Measurements from ENCODE around the gene ZNF181.
A peak's percentile ranks its signal among the peaks of the same experiment; 100 is the strongest.

ZNF181 gene

GRCh38 chr19:34757441-34757840 lies 23.4 kb downstream of the ZNF181 start:
- Histone ChIP-seq H3K4me3 (ENCODE audit: insufficient read length, low read depth) (no peak overlapping the region), H3K9me3 (ENCODE audit: insufficient read depth, low read length) (peaks cover 98% of the 10 kb centered on the region), H3K36me3 (ENCODE audit: insufficient read depth, insufficient read length, low read length) (no peaks in the 10 kb centered on the region), H3K4me1 (ENCODE audit: insufficient read depth, insufficient read length) (no peaks in the 10 kb centered on the region), H3K9ac (ENCODE audit: insufficient read length, low read depth) (no peak overlapping the region), H3K27me3 (ENCODE audit: insufficient read depth, insufficient read length) (no peaks in the 10 kb centered on the region)
- DNase-seq (ENCODE audit: low read depth, low spot score), result no peak
- TF ChIP-seq SUZ12 (IDR thresholded peaks at IDR 0.05; ENCODE audit: extremely low read depth, insufficient read depth, insufficient read length) (no peak), ZNF274 (IDR thresholded peaks at IDR 0.05; ENCODE audit: low read depth, low read length) (no peak), YY1 (IDR thresholded peaks at IDR 0.05; ENCODE audit: insufficient read depth, insufficient read length) (no peak)

DNA sequence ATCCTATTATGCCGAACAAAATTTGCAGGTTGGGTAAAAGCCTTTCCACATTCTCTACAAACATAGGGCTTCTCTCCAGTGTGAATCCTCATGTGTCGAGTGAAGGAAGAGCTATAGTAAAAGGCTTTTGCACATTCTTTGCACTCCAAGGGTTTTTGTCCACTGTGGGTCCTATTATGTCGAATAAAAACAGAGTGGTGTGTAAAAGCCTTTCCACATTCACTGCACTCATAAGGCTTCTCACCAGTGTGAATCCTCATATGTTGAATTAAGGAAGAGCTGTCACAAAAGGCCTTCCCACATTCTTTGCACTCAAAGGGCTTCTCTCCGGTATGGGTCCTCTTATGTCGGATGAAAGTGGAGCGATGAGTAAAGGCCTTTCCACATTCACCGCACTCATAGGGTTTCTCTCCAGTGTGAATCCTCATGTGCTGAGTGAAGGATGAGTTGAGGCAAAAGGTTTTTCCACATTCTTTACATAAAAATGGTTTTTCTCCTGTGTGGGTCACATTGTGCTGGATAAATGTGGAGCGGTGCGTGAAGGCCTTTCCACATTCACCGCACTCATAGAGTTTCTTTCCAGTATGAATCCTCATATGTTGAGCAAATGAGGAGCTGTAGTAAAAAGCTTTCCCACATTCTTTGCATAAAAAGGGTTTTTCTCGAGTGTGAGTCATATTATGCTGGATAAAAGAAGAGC lies 25.3 kb downstream of the ZNF181 start:
- no peak overlapping the region for H3K4me3 ChIP-seq (ENCODE audit: insufficient read length, low read depth)
- H3K36me3 ChIP-seq (ENCODE audit: insufficient read depth, insufficient read length, low read length), result no peaks in the 10 kb centered on the region
- peaks cover 99% of the 10 kb centered on the region for H3K9me3 ChIP-seq (ENCODE audit: insufficient read depth, low read length)
- DNase-seq (ENCODE audit: low read depth, low spot score), result no peak
- no peak overlapping the region for H3K9ac ChIP-seq (ENCODE audit: insufficient read length, low read depth)
- no peaks in the 10 kb centered on the region for H3K27me3 ChIP-seq (ENCODE audit: insufficient read depth, insufficient read length)
- peak; percentile 98 for TF ChIP-seq ZNF274 (IDR thresholded peaks at IDR 0.05; ENCODE audit: low read depth, low read length)
- no peak for TF ChIP-seq SUZ12 (IDR thresholded peaks at IDR 0.05; ENCODE audit: extremely low read depth, insufficient read depth, insufficient read length)
- H3K4me1 ChIP-seq (ENCODE audit: insufficient read depth, insufficient read length), result no peaks in the 10 kb centered on the region

GRCh38 chr19:34766386-34766785 lies 32.3 kb downstream of the ZNF181 start:
- peaks cover 29% of the 10 kb centered on the region for H3K36me3 ChIP-seq (ENCODE audit: insufficient read depth, insufficient read length, low read length)
- H3K9ac ChIP-seq (ENCODE audit: insufficient read length, low read depth), result no peak overlapping the region
- H3K27me3 ChIP-seq (ENCODE audit: insufficient read depth, insufficient read length), result no peaks in the 10 kb centered on the region
- H3K4me1 ChIP-seq (ENCODE audit: insufficient read depth, insufficient read length), result no peaks in the 10 kb centered on the region
- H3K4me3 ChIP-seq (ENCODE audit: insufficient read length, low read depth), result no peak overlapping the region
- no peak for TF ChIP-seq YY1 (IDR thresholded peaks at IDR 0.05; ENCODE audit: insufficient read depth, insufficient read length)
- no peak for TF ChIP-seq ZNF274 (IDR thresholded peaks at IDR 0.05; ENCODE audit: low read depth, low read length)
- TF ChIP-seq SUZ12 (IDR thresholded peaks at IDR 0.05; ENCODE audit: extremely low read depth, insufficient read depth, insufficient read length), result no peak
- peaks cover 54% of the 10 kb centered on the region for H3K9me3 ChIP-seq (ENCODE audit: insufficient read depth, low read length)
- DNase-seq (ENCODE audit: low read depth, low spot score), result no peak

DNA sequence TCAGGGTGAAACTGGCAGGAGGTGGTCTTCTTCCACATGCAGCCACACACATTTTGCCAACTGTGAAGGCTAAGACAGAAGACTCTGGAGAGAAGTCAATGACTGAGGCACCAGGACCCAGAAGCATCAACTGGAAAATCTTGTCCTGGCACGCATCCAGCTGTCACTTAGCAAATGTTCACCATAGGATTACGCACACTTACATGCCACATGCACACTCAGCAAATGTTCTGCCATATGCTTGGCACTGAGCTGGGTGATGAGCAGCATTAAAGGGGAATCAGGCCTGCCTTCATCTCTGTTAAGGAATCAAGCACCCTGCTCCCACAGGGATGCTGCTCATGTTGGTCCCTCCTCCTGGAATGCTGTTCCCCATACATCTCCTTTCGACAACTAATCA lies 33.9 kb downstream of the ZNF181 start:
- H3K4me3 ChIP-seq (ENCODE audit: insufficient read length, low read depth), result no peak overlapping the region
- no peak overlapping the region for H3K9ac ChIP-seq (ENCODE audit: insufficient read length, low read depth)
- H3K9me3 ChIP-seq (ENCODE audit: insufficient read depth, low read length), result peaks cover 40% of the 10 kb centered on the region
- TF ChIP-seq YY1 (IDR thresholded peaks at IDR 0.05; ENCODE audit: insufficient read depth, insufficient read length), result no peak
- TF ChIP-seq ZNF274 (IDR thresholded peaks at IDR 0.05; ENCODE audit: low read depth, low read length), result no peak
- no peak for TF ChIP-seq SUZ12 (IDR thresholded peaks at IDR 0.05; ENCODE audit: extremely low read depth, insufficient read depth, insufficient read length)
- H3K27me3 ChIP-seq (ENCODE audit: insufficient read depth, insufficient read length), result peaks cover 8% of the 10 kb centered on the region
- H3K4me1 ChIP-seq (ENCODE audit: insufficient read depth, insufficient read length), result no peaks in the 10 kb centered on the region
- peaks cover 29% of the 10 kb centered on the region for H3K36me3 ChIP-seq (ENCODE audit: insufficient read depth, insufficient read length, low read length)
- DNase-seq (ENCODE audit: low read depth, low spot score), result no peak

DNA sequence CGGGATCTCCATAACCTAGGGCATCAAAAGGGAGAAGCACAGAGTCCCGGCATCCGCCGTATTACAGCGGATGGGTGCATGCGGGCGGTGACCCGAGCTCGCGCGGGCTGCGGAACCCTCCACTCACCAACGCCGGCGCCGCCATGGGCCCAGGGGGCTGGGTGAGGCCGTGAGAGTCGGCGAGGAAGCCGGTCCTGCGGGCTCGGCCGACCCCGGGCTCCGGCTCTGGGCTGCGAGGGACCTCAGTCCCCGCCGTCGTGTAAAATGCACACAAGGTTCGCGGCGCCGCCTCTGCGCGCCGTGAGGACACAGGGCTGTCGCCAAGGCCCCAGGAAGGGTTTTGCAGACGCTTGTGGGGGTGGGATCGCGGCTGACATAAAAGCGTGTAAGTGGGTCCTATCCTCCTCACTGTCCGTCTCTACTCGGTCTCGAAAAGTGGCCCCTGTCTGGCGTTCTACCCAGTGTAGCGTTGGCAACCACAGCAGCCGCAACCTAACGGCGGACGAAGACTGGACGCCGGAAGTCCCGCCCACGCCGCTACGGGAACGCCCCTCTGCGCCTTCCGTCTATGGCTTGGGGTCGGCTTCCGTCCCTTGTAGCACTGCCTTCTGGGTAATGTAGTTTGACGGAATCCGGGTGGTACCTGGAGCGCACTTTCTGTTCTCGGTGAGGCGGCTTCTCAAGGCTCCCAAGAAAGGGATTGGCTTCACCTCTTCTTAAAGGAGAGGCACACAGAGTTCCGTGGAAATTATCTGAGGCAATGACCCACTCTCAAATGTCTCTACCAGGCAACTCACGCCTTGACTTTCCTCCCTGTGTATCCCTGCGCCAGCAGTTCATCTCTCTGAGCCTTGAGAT lies 38.9 kb downstream of the ZNF181 start, which contains the start of gene ZNF599:
ZNF599 (minus strand) TSS at position 519 of the 858 bp plus-strand sequence; CDS start at position 145, 374 bp downstream.
- peak; percentile 77 for DNase-seq (ENCODE audit: low read depth, low spot score)
- peaks cover 10% of the 10 kb centered on the region; the same call in 1 of the 2 replicates for H3K9me3 ChIP-seq (ENCODE audit: insufficient read depth, low read length)
- peak within 1 kb of the TSS; percentile 74 for H3K4me3 ChIP-seq (ENCODE audit: insufficient read length, low read depth)

DNA sequence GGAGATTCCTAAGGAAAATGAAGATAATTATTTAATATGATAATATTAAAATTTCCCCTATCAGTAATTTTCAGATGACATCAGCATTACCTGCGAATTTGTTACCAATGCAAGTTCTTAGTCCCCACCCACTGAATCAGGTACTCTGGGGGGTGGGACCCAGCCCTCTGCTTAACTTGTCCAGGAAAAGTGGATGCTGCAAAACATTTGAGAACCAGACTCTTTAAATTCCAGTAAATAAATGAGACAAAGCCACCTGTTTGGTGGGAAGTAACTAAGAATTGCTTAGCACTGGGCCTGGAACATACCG lies 39.5 kb downstream of the ZNF181 start:
- no peak overlapping the region for H3K9ac ChIP-seq (ENCODE audit: insufficient read length, low read depth)
- H3K4me3 ChIP-seq (ENCODE audit: insufficient read length, low read depth), result no peak overlapping the region
- no peak for DNase-seq (ENCODE audit: low read depth, low spot score)
- no peaks in the 10 kb centered on the region for H3K4me1 ChIP-seq (ENCODE audit: insufficient read depth, insufficient read length)
- peaks cover 10% of the 10 kb centered on the region for H3K36me3 ChIP-seq (ENCODE audit: insufficient read depth, insufficient read length, low read length)
- H3K9me3 ChIP-seq (ENCODE audit: insufficient read depth, low read length), result peaks cover 10% of the 10 kb centered on the region; the same call in 1 of the 2 replicates
- H3K27me3 ChIP-seq (ENCODE audit: insufficient read depth, insufficient read length), result peaks cover 11% of the 10 kb centered on the region
- TF ChIP-seq SUZ12 (IDR thresholded peaks at IDR 0.05; ENCODE audit: extremely low read depth, insufficient read depth, insufficient read length) (no peak), ZNF274 (IDR thresholded peaks at IDR 0.05; ENCODE audit: low read depth, low read length) (no peak), YY1 (IDR thresholded peaks at IDR 0.05; ENCODE audit: insufficient read depth, insufficient read length) (no peak)

More for the DNA sequence above, 38.9 kb downstream of the ZNF181 start, which contains the start of gene ZNF599:
- Histone ChIP-seq H3K36me3 (ENCODE audit: insufficient read depth, insufficient read length, low read length) (peaks cover 11% of the 10 kb centered on the region), H3K4me1 (ENCODE audit: insufficient read depth, insufficient read length) (no peaks in the 10 kb centered on the region), H3K27me3 (ENCODE audit: insufficient read depth, insufficient read length) (peaks cover 11% of the 10 kb centered on the region), H3K9ac (ENCODE audit: insufficient read length, low read depth) (peak within 1 kb of the TSS; percentile 70)
- TF ChIP-seq SUZ12 (IDR thresholded peaks at IDR 0.05; ENCODE audit: extremely low read depth, insufficient read depth, insufficient read length) (no peak), ZNF274 (IDR thresholded peaks at IDR 0.05; ENCODE audit: low read depth, low read length) (no peak), YY1 (IDR thresholded peaks at IDR 0.05; ENCODE audit: insufficient read depth, insufficient read length) (no peak)

GRCh38 chr19:34774857-34775256 lies 40.8 kb downstream of the ZNF181 start:
- TF ChIP-seq ZNF274 (IDR thresholded peaks at IDR 0.05; ENCODE audit: low read depth, low read length) (no peak), SUZ12 (IDR thresholded peaks at IDR 0.05; ENCODE audit: extremely low read depth, insufficient read depth, insufficient read length) (no peak), YY1 (IDR thresholded peaks at IDR 0.05; ENCODE audit: insufficient read depth, insufficient read length) (no peak)
- Histone ChIP-seq H3K36me3 (ENCODE audit: insufficient read depth, insufficient read length, low read length) (peaks cover 3% of the 10 kb centered on the region), H3K9ac (ENCODE audit: insufficient read length, low read depth) (no peak overlapping the region), H3K4me3 (ENCODE audit: insufficient read length, low read depth) (no peak overlapping the region), H3K9me3 (ENCODE audit: insufficient read depth, low read length) (peaks cover 10% of the 10 kb centered on the region; the same call in 1 of the 2 replicates), H3K4me1 (ENCODE audit: insufficient read depth, insufficient read length) (no peaks in the 10 kb centered on the region), H3K27me3 (ENCODE audit: insufficient read depth, insufficient read length) (peaks cover 11% of the 10 kb centered on the region)
- no peak for DNase-seq (ENCODE audit: low read depth, low spot score)

Measured in NT2/D1 (cell line).